ENCODE data around the gene EXOSC5. TPM values are rescaled to one million over a fixed set of nuclear protein-coding genes. Genes with fewer than 3 reads are reported as not detected.
A peak's percentile ranks its signal among the peaks of the same experiment; 100 is the strongest.
"Not testable (repeated sequence)": the region's sequence is repeated elsewhere in the genome, so short reads cannot be mapped to it uniquely, and the experiment has no call there.

EXOSC5 gene
- total RNA-seq, 2 experiments from 2014 or later: 32.7 to 47.8 TPM

GRCh38 chr19:41414461-41414860 lies 17.3 kb upstream of the EXOSC5 start:
- peaks cover 5% of the 10 kb centered on the region for H3K4me1 Mint-ChIP-seq
- H3K4me3 Mint-ChIP-seq: no peak overlapping the region
- peaks cover 16% of the 10 kb centered on the region for H3K36me3 Mint-ChIP-seq (ENCODE audit: low read depth)
- H3K27me3 Mint-ChIP-seq: no peaks in the 10 kb centered on the region
- no peak for DNase-seq
- intact Hi-C loops (cut with DNase I, micrococcal nuclease): no loop called here
- ATAC-seq: no peak
- no peaks in the 10 kb centered on the region for H3K9me3 Mint-ChIP-seq (ENCODE audit: low read depth)
- ChIA-PET POLR2A (no interaction called here), CTCF (no interaction called here)
- no peak overlapping the region for H3K27ac Mint-ChIP-seq

GRCh38 chr19:41413947-41414346 lies 16.8 kb upstream of the EXOSC5 start:
- intact Hi-C loops (cut with DNase I, micrococcal nuclease): no loop called here
- H3K9me3 Mint-ChIP-seq (ENCODE audit: low read depth): no peaks in the 10 kb centered on the region
- ChIA-PET POLR2A (no interaction called here), CTCF (no interaction called here)
- H3K27me3 Mint-ChIP-seq: no peaks in the 10 kb centered on the region
- no peak for ATAC-seq
- no peak overlapping the region for H3K4me3 Mint-ChIP-seq
- peaks cover 8% of the 10 kb centered on the region for H3K4me1 Mint-ChIP-seq
- H3K27ac Mint-ChIP-seq: no peak overlapping the region
- H3K36me3 Mint-ChIP-seq (ENCODE audit: low read depth): peaks cover 16% of the 10 kb centered on the region
- DNase-seq: no peak

GRCh38 chr19:41412953-41413352 lies 15.8 kb upstream of the EXOSC5 start:
- ChIA-PET CTCF (no interaction called here), POLR2A (interaction anchor here (1.0 kb wide), 1 partner anchor 58 kb away, joined by 3 read pairs; no protein-coding TSS in a partner anchor)
- H3K27me3 Mint-ChIP-seq: no peaks in the 10 kb centered on the region
- intact Hi-C loops (cut with DNase I, micrococcal nuclease): no loop called here
- peaks cover 16% of the 10 kb centered on the region for H3K36me3 Mint-ChIP-seq (ENCODE audit: low read depth)
- H3K4me3 Mint-ChIP-seq: no peak overlapping the region
- ATAC-seq: no peak
- H3K9me3 Mint-ChIP-seq (ENCODE audit: low read depth): no peaks in the 10 kb centered on the region
- no peak overlapping the region for H3K27ac Mint-ChIP-seq
- no peak for DNase-seq
- H3K4me1 Mint-ChIP-seq: peaks cover 8% of the 10 kb centered on the region

GRCh38 chr19:41411968-41412265 lies 14.8 kb upstream of the EXOSC5 start:
- CTCF ChIA-PET: no interaction called here
- peaks cover 14% of the 10 kb centered on the region for H3K36me3 Mint-ChIP-seq (ENCODE audit: low read depth)
- H3K4me3 Mint-ChIP-seq: no peak overlapping the region
- no peak for DNase-seq
- no peak overlapping the region for H3K27ac Mint-ChIP-seq
- peaks cover 8% of the 10 kb centered on the region for H3K4me1 Mint-ChIP-seq
- H3K9me3 Mint-ChIP-seq (ENCODE audit: low read depth): no peaks in the 10 kb centered on the region
- ATAC-seq: no peak
- no peaks in the 10 kb centered on the region for H3K27me3 Mint-ChIP-seq
- intact Hi-C loops (cut with DNase I, micrococcal nuclease): no loop called here
- POLR2A ChIA-PET: interaction anchor here (0.6 kb wide), 1 partner anchor 13 kb away, joined by 5 read pairs; no protein-coding TSS in a partner anchor

GRCh38 chr19:41411100-41411967 lies 14.2 kb upstream of the EXOSC5 start:
- Mint-ChIP-seq H3K27ac (no peak overlapping the region), H3K4me3 (no peak overlapping the region), H3K27me3 (no peaks in the 10 kb centered on the region), H3K9me3 (ENCODE audit: low read depth) (no peaks in the 10 kb centered on the region), H3K4me1 (peaks cover 8% of the 10 kb centered on the region), H3K36me3 (ENCODE audit: low read depth) (peaks cover 12% of the 10 kb centered on the region)
- ChIA-PET POLR2A (interaction anchor here (0.6 kb wide), 1 partner anchor 13 kb away, joined by 5 read pairs; no protein-coding TSS in a partner anchor), CTCF (interaction anchor here (0.5 kb wide), 1 partner anchor 235 kb away, joined by 6 read pairs; no protein-coding TSS in a partner anchor)
- ATAC-seq (no peak), DNase-seq (no peak)
- intact Hi-C loops (cut with DNase I, micrococcal nuclease): no loop called here

GRCh38 chr19:41410336-41411054 lies 13.3 kb upstream of the EXOSC5 start:
- DNase-seq (no peak), ATAC-seq (no peak)
- intact Hi-C loops (cut with DNase I, micrococcal nuclease): no loop called here
- peaks cover 12% of the 10 kb centered on the region for H3K36me3 Mint-ChIP-seq (ENCODE audit: low read depth)
- no peak overlapping the region for H3K4me3 Mint-ChIP-seq
- H3K27ac Mint-ChIP-seq: no peak overlapping the region
- H3K9me3 Mint-ChIP-seq (ENCODE audit: low read depth): no peaks in the 10 kb centered on the region
- CTCF ChIA-PET: interaction anchor here (0.5 to 0.8 kb wide), 2 partner anchors 29 to 236 kb away, joined by 3 to 6 read pairs; partner anchors contain the start of gene DMAC2
- POLR2A ChIA-PET: no interaction called here
- H3K4me1 Mint-ChIP-seq: peaks cover 8% of the 10 kb centered on the region
- no peaks in the 10 kb centered on the region for H3K27me3 Mint-ChIP-seq

- ATAC-seq (no peak), DNase-seq (no peak)
- CTCF ChIA-PET: interaction anchor here (2.1 kb wide), 1 partner anchor 40 kb away, joined by 5 read pairs; no protein-coding TSS in a partner anchor
- no peaks in the 10 kb centered on the region for H3K9me3 Mint-ChIP-seq (ENCODE audit: low read depth)
- intact Hi-C loops (cut with DNase I, micrococcal nuclease): no loop called here
- POLR2A ChIA-PET: no interaction called here
- H3K4me1 Mint-ChIP-seq: peaks cover 8% of the 10 kb centered on the region
- H3K36me3 Mint-ChIP-seq (ENCODE audit: low read depth): peaks cover 7% of the 10 kb centered on the region
- H3K27me3 Mint-ChIP-seq: no peaks in the 10 kb centered on the region
- peak overlapping the region; percentile 40 for H3K27ac Mint-ChIP-seq
- H3K4me3 Mint-ChIP-seq: no peak overlapping the region
These were observed 12.1 kb upstream of the EXOSC5 start for GRCh38 chr19:41409288-41409687.

- not testable (repeated sequence) for H3K27ac Mint-ChIP-seq, H3K4me1 Mint-ChIP-seq
- CTCF ChIA-PET: interaction anchor here (2.1 kb wide), 1 partner anchor 41 kb away, joined by 5 read pairs; no protein-coding TSS in a partner anchor
These were observed 11.7 kb upstream of the EXOSC5 start for GRCh38 chr19:41408846-41409245.

GRCh38 chr19:41408256-41408655 lies 11.1 kb upstream of the EXOSC5 start:
- no peak for DNase-seq
- no peaks in the 10 kb centered on the region for H3K9me3 Mint-ChIP-seq (ENCODE audit: low read depth)
- CTCF ChIA-PET: interaction anchor here (2.1 kb wide), 1 partner anchor 42 kb away, joined by 5 read pairs; no protein-coding TSS in a partner anchor
- POLR2A ChIA-PET: interaction anchor here (0.6 kb wide), 1 partner anchor 158 kb away, joined by 3 read pairs; no protein-coding TSS in a partner anchor
- H3K27me3 Mint-ChIP-seq: no peaks in the 10 kb centered on the region
- no peak for ATAC-seq
- intact Hi-C loops (cut with DNase I, micrococcal nuclease): no loop called here
- peaks cover 12% of the 10 kb centered on the region for H3K4me1 Mint-ChIP-seq
- no peak overlapping the region for H3K4me3 Mint-ChIP-seq
- H3K27ac Mint-ChIP-seq: no peak overlapping the region
- peaks cover 1% of the 10 kb centered on the region for H3K36me3 Mint-ChIP-seq (ENCODE audit: low read depth)

More at GRCh38 chr19:41408846-41409245, 11.7 kb upstream of the EXOSC5 start:
- H3K27me3 Mint-ChIP-seq; intact Hi-C loops (cut with DNase I, micrococcal nuclease); H3K9me3 Mint-ChIP-seq (ENCODE audit: low read depth); ATAC-seq; H3K4me3 Mint-ChIP-seq; POLR2A ChIA-PET; H3K36me3 Mint-ChIP-seq (ENCODE audit: low read depth); DNase-seq: not testable (repeated sequence)

GRCh38 chr19:41407271-41407670 lies 10.1 kb upstream of the EXOSC5 start:
- Mint-ChIP-seq H3K27ac (no peak overlapping the region), H3K27me3 (no peaks in the 10 kb centered on the region)
- POLR2A ChIA-PET: no interaction called here

GRCh38 chr19:41405776-41406175 lies 8.6 kb upstream of the EXOSC5 start:
- Mint-ChIP-seq H3K27ac (no peak overlapping the region), H3K9me3 (ENCODE audit: low read depth) (no peaks in the 10 kb centered on the region), H3K27me3 (no peaks in the 10 kb centered on the region), H3K4me1 (peaks cover 15% of the 10 kb centered on the region), H3K4me3 (no peak overlapping the region), H3K36me3 (ENCODE audit: low read depth) (peaks cover 1% of the 10 kb centered on the region)
- DNase-seq: no peak
- no peak for ATAC-seq
- ChIA-PET POLR2A (interaction anchor here (0.6 kb wide), 1 partner anchor 781 kb away, joined by 3 read pairs; no protein-coding TSS in a partner anchor), CTCF (interaction anchor here (1.1 kb wide), 1 partner anchor 23 kb away, joined by 6 read pairs; no protein-coding TSS in a partner anchor)
- intact Hi-C loops (cut with DNase I, micrococcal nuclease): no loop called here

More at GRCh38 chr19:41407271-41407670, 10.1 kb upstream of the EXOSC5 start:
- DNase-seq: no peak
- H3K4me3 Mint-ChIP-seq: no peak overlapping the region
- intact Hi-C loops (cut with DNase I, micrococcal nuclease): no loop called here
- H3K4me1 Mint-ChIP-seq: peaks cover 12% of the 10 kb centered on the region
- CTCF ChIA-PET: no interaction called here
- no peaks in the 10 kb centered on the region for H3K9me3 Mint-ChIP-seq (ENCODE audit: low read depth)
- H3K36me3 Mint-ChIP-seq (ENCODE audit: low read depth): peaks cover 1% of the 10 kb centered on the region
- ATAC-seq: no peak
